ENCODE data around the gene WDFY2.

GRCh38 chr13:51678420-51678819, 94.2 kb downstream of the WDFY2 start:
- TF ChIP-seq HES4 (CRISPR knock-in tag; IDR thresholded peaks at IDR 0.05; ENCODE audit: borderline replicate concordance) (no peak), NFYB (CRISPR knock-in tag; IDR thresholded peaks at IDR 0.05) (no peak), CCDC6 (CRISPR knock-in tag; IDR thresholded peaks at IDR 0.05) (no peak), DPF2 (CRISPR knock-in tag; IDR thresholded peaks at IDR 0.05; ENCODE audit: borderline replicate concordance, low read depth) (no peak), SRSF4 (IDR thresholded peaks at IDR 0.05; ENCODE audit: low read depth, low read length, poor library complexity, severe bottlenecking) (no peak), EZH2 (conservative IDR thresholded peaks at IDR 0.05; ENCODE audit: low read depth, low read length) (no peak), ZNF646 (CRISPR knock-in tag; IDR thresholded peaks at IDR 0.05) (no peak), SMARCC2 (IDR thresholded peaks at IDR 0.05) (no peak), EEA1 (CRISPR knock-in tag; IDR thresholded peaks at IDR 0.05; ENCODE audit: borderline replicate concordance) (no peak), ZNF431 (CRISPR knock-in tag; IDR thresholded peaks at IDR 0.05; ENCODE audit: borderline replicate concordance, low read depth) (no peak), FOXA1 (IDR thresholded peaks at IDR 0.05) (no peak), FOXA1 (CRISPR knock-in tag; IDR thresholded peaks at IDR 0.05) (no peak), POLR2A (IDR thresholded peaks at IDR 0.05; ENCODE audit: insufficient read depth in 1 of 2, low read depth in 2 of 2, low read length in 2 of 2) (no peak)
- TF ChIP-seq, protein P1, sequence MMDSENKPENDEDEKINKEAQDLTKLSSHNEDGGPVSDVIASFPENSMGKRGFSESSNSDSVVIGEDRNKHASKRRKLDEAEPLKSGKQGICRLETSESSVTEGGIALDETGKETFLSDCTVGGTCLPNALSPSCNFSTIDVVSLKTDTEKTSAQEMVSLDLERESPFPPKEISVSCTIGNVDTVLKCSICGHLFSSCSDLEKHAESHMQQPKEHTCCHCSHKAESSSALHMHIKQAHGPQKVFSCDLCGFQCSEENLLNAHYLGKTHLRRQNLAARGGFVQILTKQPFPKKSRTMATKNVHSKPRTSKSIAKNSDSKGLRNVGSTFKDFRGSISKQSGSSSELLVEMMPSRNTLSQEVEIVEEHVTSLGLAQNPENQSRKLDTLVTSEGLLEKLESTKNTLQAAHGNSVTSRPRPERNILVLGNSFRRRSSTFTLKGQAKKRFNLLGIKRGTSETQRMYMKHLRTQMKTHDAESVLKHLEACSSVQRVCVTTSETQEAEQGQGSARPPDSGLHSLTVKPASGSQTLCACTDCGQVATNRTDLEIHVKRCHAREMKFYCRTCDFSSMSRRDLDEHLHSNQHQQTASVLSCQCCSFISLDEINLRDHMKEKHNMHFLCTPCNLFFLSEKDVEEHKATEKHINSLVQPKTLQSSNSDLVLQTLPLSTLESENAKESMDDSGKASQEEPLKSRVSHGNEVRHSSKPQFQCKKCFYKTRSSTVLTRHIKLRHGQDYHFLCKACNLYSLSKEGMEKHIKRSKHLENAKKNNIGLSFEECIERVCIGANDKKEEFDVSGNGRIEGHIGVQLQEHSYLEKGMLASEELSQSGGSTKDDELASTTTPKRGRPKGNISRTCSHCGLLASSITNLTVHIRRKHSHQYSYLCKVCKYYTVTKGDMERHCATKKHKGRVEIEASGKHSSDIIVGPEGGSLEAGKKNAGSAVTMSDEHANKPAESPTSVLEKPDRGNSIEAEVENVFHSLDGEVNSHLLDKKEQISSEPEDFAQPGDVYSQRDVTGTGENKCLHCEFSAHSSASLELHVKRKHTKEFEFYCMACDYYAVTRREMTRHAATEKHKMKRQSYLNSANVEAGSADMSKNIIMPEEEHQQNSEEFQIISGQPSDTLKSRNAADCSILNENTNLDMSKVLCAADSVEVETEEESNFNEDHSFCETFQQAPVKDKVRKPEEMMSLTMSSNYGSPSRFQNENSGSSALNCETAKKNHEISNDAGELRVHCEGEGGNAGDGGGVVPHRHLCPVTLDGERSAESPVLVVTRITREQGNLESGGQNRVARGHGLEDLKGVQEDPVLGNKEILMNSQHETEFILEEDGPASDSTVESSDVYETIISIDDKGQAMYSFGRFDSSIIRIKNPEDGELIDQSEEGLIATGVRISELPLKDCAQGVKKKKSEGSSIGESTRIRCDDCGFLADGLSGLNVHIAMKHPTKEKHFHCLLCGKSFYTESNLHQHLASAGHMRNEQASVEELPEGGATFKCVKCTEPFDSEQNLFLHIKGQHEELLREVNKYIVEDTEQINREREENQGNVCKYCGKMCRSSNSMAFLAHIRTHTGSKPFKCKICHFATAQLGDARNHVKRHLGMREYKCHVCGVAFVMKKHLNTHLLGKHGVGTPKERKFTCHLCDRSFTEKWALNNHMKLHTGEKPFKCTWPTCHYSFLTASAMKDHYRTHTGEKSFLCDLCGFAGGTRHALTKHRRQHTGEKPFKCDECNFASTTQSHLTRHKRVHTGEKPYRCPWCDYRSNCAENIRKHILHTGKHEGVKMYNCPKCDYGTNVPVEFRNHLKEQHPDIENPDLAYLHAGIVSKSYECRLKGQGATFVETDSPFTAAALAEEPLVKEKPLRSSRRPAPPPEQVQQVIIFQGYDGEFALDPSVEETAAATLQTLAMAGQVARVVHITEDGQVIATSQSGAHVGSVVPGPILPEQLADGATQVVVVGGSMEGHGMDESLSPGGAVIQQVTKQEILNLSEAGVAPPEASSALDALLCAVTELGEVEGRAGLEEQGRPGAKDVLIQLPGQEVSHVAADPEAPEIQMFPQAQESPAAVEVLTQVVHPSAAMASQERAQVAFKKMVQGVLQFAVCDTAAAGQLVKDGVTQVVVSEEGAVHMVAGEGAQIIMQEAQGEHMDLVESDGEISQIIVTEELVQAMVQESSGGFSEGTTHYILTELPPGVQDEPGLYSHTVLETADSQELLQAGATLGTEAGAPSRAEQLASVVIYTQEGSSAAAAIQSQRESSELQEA (CRISPR knock-in tag; IDR thresholded peaks at IDR 0.05; ENCODE audit: not compliant biosample characterization): no peak
- TF ChIP-seq, protein P2, sequence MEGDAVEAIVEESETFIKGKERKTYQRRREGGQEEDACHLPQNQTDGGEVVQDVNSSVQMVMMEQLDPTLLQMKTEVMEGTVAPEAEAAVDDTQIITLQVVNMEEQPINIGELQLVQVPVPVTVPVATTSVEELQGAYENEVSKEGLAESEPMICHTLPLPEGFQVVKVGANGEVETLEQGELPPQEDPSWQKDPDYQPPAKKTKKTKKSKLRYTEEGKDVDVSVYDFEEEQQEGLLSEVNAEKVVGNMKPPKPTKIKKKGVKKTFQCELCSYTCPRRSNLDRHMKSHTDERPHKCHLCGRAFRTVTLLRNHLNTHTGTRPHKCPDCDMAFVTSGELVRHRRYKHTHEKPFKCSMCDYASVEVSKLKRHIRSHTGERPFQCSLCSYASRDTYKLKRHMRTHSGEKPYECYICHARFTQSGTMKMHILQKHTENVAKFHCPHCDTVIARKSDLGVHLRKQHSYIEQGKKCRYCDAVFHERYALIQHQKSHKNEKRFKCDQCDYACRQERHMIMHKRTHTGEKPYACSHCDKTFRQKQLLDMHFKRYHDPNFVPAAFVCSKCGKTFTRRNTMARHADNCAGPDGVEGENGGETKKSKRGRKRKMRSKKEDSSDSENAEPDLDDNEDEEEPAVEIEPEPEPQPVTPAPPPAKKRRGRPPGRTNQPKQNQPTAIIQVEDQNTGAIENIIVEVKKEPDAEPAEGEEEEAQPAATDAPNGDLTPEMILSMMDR (CRISPR knock-in tag; IDR thresholded peaks at IDR 0.05): no peak

Data from HepG2 (cell line).